K562 (cell line): ENCODE data around the gene KLHL20. TPM values are rescaled to one million over a fixed set of nuclear protein-coding genes. Genes with fewer than 3 reads are reported as not detected.

Source experiments
- AFF1 ChIP-seq, 2 experiments: fragments of 450-650 bp; IDR thresholded peaks; 2 replicates each; pipeline ENCODE4 v1.6.1; 2018; ENCODE audit warnings: mild to moderate bottlenecking in 2 of 2, low read depth in 1 of 2; ENCODE audit not compliant: partially characterized antibody in 2 of 2
- E2F1 ChIP-seq: sonication (generic); formaldehyde crosslinking; IDR thresholded peaks from 2 replicates; pipeline ENCODE4 v1.8.1; 2023; ENCODE audit warnings: mild to moderate bottlenecking, missing genetic modification reagents, moderate library complexity
- ELF4 ChIP-seq: fragments of 450-650 bp; formaldehyde crosslinking; IDR thresholded peaks from 2 replicates; pipeline ENCODE4 v1.4.0; 2022; ENCODE audit warnings: missing genetic modification characterization
- EP400 ChIP-seq: fragments of 450-650 bp; IDR thresholded peaks from 2 replicates; pipeline ENCODE4 v1.6.1; 2017; ENCODE audit warnings: antibody characterized with exemption, mild to moderate bottlenecking, moderate library complexity
- GATAD2B ChIP-seq: fragments of 450-650 bp; IDR thresholded peaks from 2 replicates; pipeline ENCODE4 v1.6.1; 2017; ENCODE audit warnings: mild to moderate bottlenecking, borderline replicate concordance
- HMGN3 ChIP-seq: IDR thresholded peaks from 2 replicates; pipeline ENCODE4 v1.6.1; 2011; ENCODE audit warnings: borderline replicate concordance, low read depth, mild to moderate bottlenecking, mixed read lengths, low read length; ENCODE audit not compliant: insufficient read length; ENCODE audit errors: extremely low read depth
- HNRNPL ChIP-seq: fragments of 200-400 bp; formaldehyde crosslinking; IDR thresholded peaks from 2 replicates; pipeline ENCODE4 v1.6.1; 2017; ENCODE audit warnings: low read depth, mild to moderate bottlenecking, low read length
- SMAD2 ChIP-seq: fragments of 150-350 bp; IDR thresholded peaks from 2 replicates; pipeline ENCODE4 v1.6.1; 2014; ENCODE audit warnings: low read depth, mild to moderate bottlenecking, low read length
- SMARCA4 ChIP-seq: fragments of 450-650 bp; IDR thresholded peaks from 2 replicates; pipeline ENCODE4 v1.6.1; 2016
- TAL1 ChIP-seq: fragments of 450-650 bp; IDR thresholded peaks from 2 replicates; pipeline ENCODE4 v1.6.1; 2016; ENCODE audit warnings: mild to moderate bottlenecking
- TRIM25 ChIP-seq: fragments of 450-650 bp; IDR thresholded peaks from 2 replicates; pipeline ENCODE4 v1.7.0; 2016; ENCODE audit warnings: borderline replicate concordance
- ZNF146 ChIP-seq: IDR thresholded peaks from one replicate; pipeline ENCODE4 v1.6.1; 2018; ENCODE audit warnings: missing compliant biosample characterization; ENCODE audit not compliant: unreplicated experiment
- ZNF174 ChIP-seq: fragments of 250-450 bp; sonication (Bioruptor Pico); IDR thresholded peaks from 2 replicates; pipeline ENCODE4 v1.4.0; 2020; ENCODE audit warnings: mild to moderate bottlenecking
- ZNF224 ChIP-seq: sonication (generic); formaldehyde crosslinking; IDR thresholded peaks from 2 replicates; pipeline ENCODE4 v1.8.0; 2022; ENCODE audit warnings: mild to moderate bottlenecking, missing genetic modification reagents
- ZNF253 ChIP-seq: fragments of 250-450 bp; sonication (Bioruptor Pico); conservative IDR thresholded peaks from 2 replicates; pipeline ENCODE4 v1.6.1; 2021; ENCODE audit warnings: mild to moderate bottlenecking
- ZNF444 ChIP-seq: fragments of 250-450 bp; sonication (Bioruptor Pico); IDR thresholded peaks from 2 replicates; pipeline ENCODE4 v1.4.0; 2020; ENCODE audit warnings: mild to moderate bottlenecking, moderate library complexity
- ZZZ3 ChIP-seq: fragments of 450-650 bp; IDR thresholded peaks from 2 replicates; pipeline ENCODE4 v1.6.1; 2016; ENCODE audit warnings: antibody characterized with exemption, mild to moderate bottlenecking, moderate library complexity
- polyA plus RNA-seq, 8 experiments: library from polyadenylated mRNA; depleted of rRNA in 4 of 8; stranded (reverse) in 5 of 8; unstranded in 3 of 8; fragments of >200 nt; fragmentation: Nextera tagmentation in 2 of 8; fragmentation: Illumina TruSeq in 1 of 8; extraction: Ambion mirVana in 2 of 8; extraction: Trizol in 1 of 8; gene quantifications; 2 replicates each; pipeline versions ENCODE4 v1.2.1 to v1.2.3, GENCODE V29; 2011 to 2014; ENCODE audit warnings: inconsistent platforms in 1 of 8, missing spikeins in 1 of 8
- total RNA-seq, 7 experiments: library from RNA; depleted of rRNA in 6 of 7; stranded (reverse); fragments of >200 nt in 6 of 7; fragmentation: Illumina TruSeq in 2 of 7; extraction: Trizol in 2 of 7; gene quantifications; 2 replicates each; pipeline versions ENCODE4 v1.2.1 to v1.2.3, GENCODE V29; 2011 to 2021; ENCODE audit warnings: low replicate concordance in 1 of 7
- TF ChIP-seq, protein P1 (sequence below): fragments of 250-450 bp; sonication (Bioruptor Pico); IDR thresholded peaks from 2 replicates; pipeline ENCODE4 v1.5.0; 2021; ENCODE audit warnings: mild to moderate bottlenecking, moderate library complexity

KLHL20 gene
- total and polyA plus RNA-seq, 9 of the 15 experiments (the other 6 are each of a cell fraction or from before 2014, with no cell fraction given): 8.9 to 23.2 (median 16.8) TPM

GRCh38 chr1:173818459-173818858, 103.7 kb downstream of the KLHL20 start (continued):
- TF ChIP-seq E2F1 (CRISPR knock-in tag) (no peak), HNRNPL (no peak), ELF4 (CRISPR knock-in tag) (no peak), SMAD2 (no peak), ZNF146 (CRISPR knock-in tag) (no peak), ZNF224 (CRISPR knock-in tag) (no peak), ZNF253 (no peak), ZZZ3 (0 out of 2 replicates have a peak, but pooled peaks have one; percentile 0), ZNF174 (CRISPR knock-in tag) (no peak), TAL1 (no peak), EP400 (peak; percentile 19; the same call in 1 of the 2 replicates), AFF1 (IDR thresholded peaks at IDR 0.05; ENCODE audit: low read depth in 1 of 2, partially characterized antibody in 2 of 2) (no peak), HMGN3 (no peak), TRIM25 (no peak), GATAD2B (peak; percentile 57; the same call in 1 of the 2 replicates), SMARCA4 (peak; percentile 35; the same call in 1 of the 2 replicates), ZNF444 (CRISPR knock-in tag) (no peak)
- TF ChIP-seq, protein P1, sequence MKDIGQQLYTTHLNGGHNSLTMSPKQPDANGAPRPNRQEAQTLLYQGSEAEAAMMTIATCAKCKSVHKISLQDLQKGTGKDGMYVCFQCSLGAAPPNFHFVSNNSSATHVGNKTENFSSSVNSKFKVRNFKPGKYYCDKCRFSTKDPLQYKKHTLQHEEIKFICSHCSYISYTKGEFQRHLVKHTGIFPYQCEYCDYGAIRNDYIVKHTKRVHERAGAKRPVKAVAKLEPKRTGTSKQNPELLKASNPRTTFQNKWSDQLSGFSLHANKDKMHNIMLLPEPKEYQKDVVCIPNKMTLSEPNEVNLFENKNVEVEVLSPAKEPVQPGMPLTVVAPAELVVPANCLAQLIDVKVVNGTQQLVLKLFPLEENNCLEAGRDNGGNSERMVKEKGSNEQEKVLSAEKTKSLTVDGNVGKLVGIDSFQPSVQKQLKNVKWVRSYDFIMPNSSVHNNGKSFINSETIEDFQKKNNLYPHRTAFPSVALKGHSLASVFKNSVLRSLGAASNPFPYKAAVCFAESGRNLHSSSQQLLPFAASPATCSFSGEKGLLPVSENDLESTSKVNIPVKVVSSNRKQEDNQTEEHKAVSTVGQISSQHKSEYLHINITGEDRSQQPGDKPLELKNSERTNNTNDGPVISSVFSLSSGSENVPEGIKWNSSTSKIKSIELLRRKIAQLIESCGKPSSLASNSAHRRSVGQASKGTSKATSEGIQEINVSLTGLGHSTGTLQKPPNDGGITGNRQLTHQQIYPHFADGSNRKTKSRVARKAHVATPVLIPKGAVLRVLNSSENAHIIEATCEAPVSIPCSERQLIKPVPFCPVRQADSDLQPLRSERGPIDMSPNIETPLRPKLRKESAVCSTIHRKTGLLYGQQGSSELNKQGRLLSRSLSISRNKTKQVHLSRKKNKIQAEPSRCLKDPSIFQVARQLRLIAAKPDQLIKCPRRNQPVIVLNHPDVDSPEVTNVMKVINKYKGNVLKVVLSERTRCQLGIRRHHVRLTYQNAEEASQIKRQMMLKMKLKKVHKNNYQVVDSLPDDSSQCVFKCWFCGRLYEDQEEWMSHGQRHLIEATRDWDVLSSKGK (CRISPR knock-in tag): no peak
